ENCODE measurements around the gene KIAA1755. TPM values are rescaled to one million over a fixed set of nuclear protein-coding genes. Genes with fewer than 3 reads are reported as not detected.

KIAA1755 gene
- polyA plus RNA-seq, 1 donor from 2014 or later, result not detected

GRCh38 chr20:38169636-38170193 lies 90.8 kb downstream of the KIAA1755 start:
- Histone ChIP-seq H3K27me3 (ENCODE audit: insufficient read depth, low read depth, low read length) (peaks cover 6% of the 10 kb centered on the region), H2AFZ (ENCODE audit: low read depth, low read length) (no peak overlapping the region), H4K20me1 (ENCODE audit: insufficient read depth) (no peaks in the 10 kb centered on the region), H3K4me3 (ENCODE audit: low read length) (no peak overlapping the region), H3K9me2 (ENCODE audit: insufficient read depth, low read length) (no peaks in the 10 kb centered on the region), H3K27ac (ENCODE audit: low read length) (no peak overlapping the region), H3K9ac (ENCODE audit: low read length) (no peak overlapping the region), H3K9me3 (ENCODE audit: low read length) (no peaks in the 10 kb centered on the region), H3F3A (ENCODE audit: insufficient read depth, low read length, poor library complexity, severe bottlenecking) (no peaks in the 10 kb centered on the region), H3K36me3 (ENCODE audit: insufficient read depth, low read length) (no peaks in the 10 kb centered on the region), H3K4me2 (ENCODE audit: low read length) (no peak overlapping the region), H3K79me2 (replicated peaks; ENCODE audit: insufficient read depth, low read length) (no peaks in the 10 kb centered on the region)
- no peak for TF ChIP-seq MXI1 (conservative IDR thresholded peaks at IDR 0.05; ENCODE audit: poor library complexity, severe bottlenecking)
- no peak for TF ChIP-seq POLR2AphosphoS5 (IDR thresholded peaks at IDR 0.05)
- TF ChIP-seq EP300 (conservative IDR thresholded peaks at IDR 0.05; ENCODE audit: poor library complexity, severe bottlenecking), result no peak
- TF ChIP-seq REST (IDR thresholded peaks at IDR 0.05; ENCODE audit: borderline replicate concordance), result no peak
- no peak for TF ChIP-seq SMC3 (conservative IDR thresholded peaks at IDR 0.05; ENCODE audit: poor library complexity)

GRCh38 chr20:38168791-38169589 lies 91.5 kb downstream of the KIAA1755 start:
- Histone ChIP-seq H3F3A (ENCODE audit: insufficient read depth, low read length, poor library complexity, severe bottlenecking) (no peaks in the 10 kb centered on the region), H3K9me3 (ENCODE audit: low read length) (no peaks in the 10 kb centered on the region), H3K27ac (ENCODE audit: low read length) (no peak overlapping the region), H3K4me2 (ENCODE audit: low read length) (no peak overlapping the region), H3K36me3 (ENCODE audit: insufficient read depth, low read length) (no peaks in the 10 kb centered on the region), H3K9me2 (ENCODE audit: insufficient read depth, low read length) (no peaks in the 10 kb centered on the region), H3K4me3 (ENCODE audit: low read length) (no peak overlapping the region), H3K79me2 (replicated peaks; ENCODE audit: insufficient read depth, low read length) (no peaks in the 10 kb centered on the region), H3K27me3 (ENCODE audit: insufficient read depth, low read depth, low read length) (peaks cover 6% of the 10 kb centered on the region), H4K20me1 (ENCODE audit: insufficient read depth) (no peaks in the 10 kb centered on the region), H2AFZ (ENCODE audit: low read depth, low read length) (no peak overlapping the region), H3K9ac (ENCODE audit: low read length) (no peak overlapping the region)
- TF ChIP-seq EP300 (conservative IDR thresholded peaks at IDR 0.05; ENCODE audit: poor library complexity, severe bottlenecking), result no peak
- TF ChIP-seq MXI1 (conservative IDR thresholded peaks at IDR 0.05; ENCODE audit: poor library complexity, severe bottlenecking), result no peak
- no peak for TF ChIP-seq CTCF (IDR thresholded peaks at IDR 0.05; ENCODE audit: poor library complexity, severe bottlenecking)

All from neural cell (in vitro differentiated cells).